B cell (primary cell): ENCODE measurements around the gene SOD3. TPM values are rescaled to one million over a fixed set of nuclear protein-coding genes. Genes with fewer than 3 reads are reported as not detected.

Experiments used
- ATAC-seq: fragments of 200-7000 bp; cut with Tn5 transposase; one replicate; pipeline ENCODE4 v1.10.0; 2021; ENCODE audit warnings: low read depth, mild to moderate bottlenecking, moderate number of reproducible peaks, moderate library complexity
- CTCF ChIA-PET: fragments of 350-600 bp; sonication (Branson Sonifier 250); formaldehyde crosslinking; loops from one replicate; lab custom pipeline; 2021; ENCODE audit warnings: antibody characterized with exemption, inconsistent platforms; lab: Charles Lee
- POLR2A ChIA-PET: fragments of 350-600 bp; sonication (Branson Sonifier 250); formaldehyde crosslinking; loops from one replicate; lab custom pipeline; 2021; ENCODE audit warnings: antibody characterized with exemption; lab: Charles Lee
- DNase-seq: peaks from one replicate; pipeline ENCODE4 v3.0.0; 2013
- H2AFZ ChIP-seq: 2 replicates; pipeline ENCODE4 v1.6.1; 2012; ENCODE audit warnings: mild to moderate bottlenecking, low read depth, low read length; ENCODE audit not compliant: insufficient read depth, poor library complexity, severe bottlenecking
- H3K27ac ChIP-seq, 2 donors: 1 replicate in 1 of 2; 2 replicates in 1 of 2; pipeline ENCODE4 v1.5.1; 2012 to 2013; ENCODE audit warnings: low read length in 2 of 2, mild to moderate bottlenecking in 2 of 2, moderate library complexity in 1 of 2
- H3K27me3 ChIP-seq, 4 experiments: fragments of 200-600 bp in 1 of 4; sonication (generic) in 1 of 4; replicated peaks in 1 of 4; 1 replicate in 2 of 4; 2 replicates in 2 of 4; pipeline versions ENCODE4 v1.6.1 to v1.7.0; 2013 to 2016; ENCODE audit warnings: low read length in 3 of 4, mild to moderate bottlenecking in 2 of 4, mixed read lengths in 1 of 4, moderate library complexity in 1 of 4; ENCODE audit not compliant: insufficient read depth in 4 of 4, control insufficient read depth in 3 of 4; ENCODE audit errors: control extremely low read depth in 1 of 4
- H3K36me3 ChIP-seq, 2 experiments: replicated peaks in 1 of 2; 1 replicate in 1 of 2; 2 replicates in 1 of 2; pipeline versions ENCODE4 v1.6.1 to v1.7.1; 2013; ENCODE audit warnings: low read length in 1 of 2; ENCODE audit not compliant: insufficient read depth in 2 of 2, control insufficient read depth in 1 of 2; ENCODE audit errors: control extremely low read depth in 1 of 2, extremely low read depth in 1 of 2
- H3K4me1 ChIP-seq, 2 donors: fragments of 200-600 bp in 1 of 2; sonication (generic) in 1 of 2; 1 replicate in 1 of 2; 2 replicates in 1 of 2; pipeline versions ENCODE4 v1.5.1 to v1.6.1; 2013 to 2017; ENCODE audit warnings: low read length in 2 of 2; ENCODE audit not compliant: control insufficient read depth in 2 of 2, insufficient read depth in 2 of 2
- H3K4me2 ChIP-seq: replicated peaks from 2 replicates; pipeline ENCODE3; 2012; ENCODE audit warnings: mild to moderate bottlenecking, low read depth, low read length; ENCODE audit not compliant: poor library complexity, severe bottlenecking
- H3K4me3 ChIP-seq, 5 experiments: fragments of 200-600 bp in 1 of 5; sonication (generic) in 1 of 5; 1 replicate in 3 of 5; 2 replicates in 2 of 5; pipeline versions ENCODE4 v1.5.1 to v1.7.0; 2011 to 2016; ENCODE audit warnings: low read length in 4 of 5, mild to moderate bottlenecking in 4 of 5, low read depth in 2 of 5, control low read depth in 1 of 5, moderate library complexity in 1 of 5; ENCODE audit not compliant: insufficient read depth in 1 of 5; ENCODE audit errors: control extremely low read depth in 1 of 5, extremely low read depth in 1 of 5
- H3K79me2 ChIP-seq: fragments of 200-600 bp; sonication (generic); one replicate; pipeline ENCODE4 v1.6.0; 2016; ENCODE audit warnings: low read length; ENCODE audit not compliant: control insufficient read depth, insufficient read depth
- H3K9ac ChIP-seq: fragments of 200-600 bp; sonication (generic); 2 replicates; pipeline ENCODE4 v1.6.1; 2017; ENCODE audit warnings: mild to moderate bottlenecking, low read length, moderate library complexity
- H3K9me3 ChIP-seq, 3 donors: one replicate each; pipeline versions ENCODE4 v1.6.1 to v1.7.1; 2013; ENCODE audit warnings: low read length in 2 of 3; ENCODE audit not compliant: control insufficient read depth in 2 of 3, insufficient read depth in 1 of 3; ENCODE audit errors: control extremely low read depth in 1 of 3
- H4K20me1 ChIP-seq: 2 replicates; pipeline ENCODE4 v1.6.0; 2012; ENCODE audit warnings: mild to moderate bottlenecking, low read length; ENCODE audit not compliant: insufficient read depth, control insufficient read depth, poor library complexity, severe bottlenecking
- H3K27ac Mint-ChIP-seq: one replicate; pipeline ENCODE4 v1.8.0; 2021; ENCODE audit warnings: mixed read lengths
- H3K27me3 Mint-ChIP-seq: one replicate; pipeline ENCODE4 v1.8.0; 2021; ENCODE audit warnings: mixed read lengths
- H3K4me1 Mint-ChIP-seq: one replicate; pipeline ENCODE4 v1.8.0; 2021; ENCODE audit warnings: mixed read lengths
- H3K4me3 Mint-ChIP-seq: one replicate; pipeline ENCODE4 v1.8.0; 2021; ENCODE audit warnings: mixed read lengths
- H3K9me3 Mint-ChIP-seq: one replicate; pipeline ENCODE4 v1.8.0; 2022; ENCODE audit warnings: mixed read lengths; ENCODE audit not compliant: insufficient read depth
- EZH2 ChIP-seq: IDR thresholded peaks from 2 replicates; pipeline ENCODE4 v1.6.1; 2012; ENCODE audit warnings: borderline replicate concordance, low read depth, mild to moderate bottlenecking, moderate library complexity, low read length; ENCODE audit not compliant: insufficient read depth, poor library complexity, severe bottlenecking
- WGBS: methylation state at CpG from one replicate; pipeline ENCODE4 v1.1.5; 2013; ENCODE audit warnings: missing lambda C conversion rate; ENCODE audit not compliant: insufficient coverage; 5-methylcytosine and 5-hydroxymethylcytosine counted together
- intact Hi-C: fragments of 100-400 bp; cut with micrococcal nuclease; formaldehyde crosslinking; loops from one replicate; pipeline ENCODE4 v1.10.0; 2022
- polyA plus RNA-seq: library from polyadenylated mRNA; depleted of rRNA; stranded (reverse); fragments of >200 nt; gene quantifications from 2 replicates; pipeline ENCODE4 v1.2.3, GENCODE V29; 2012
- total RNA-seq, 2 donors: library from RNA; stranded (reverse); fragments of 120-200 nt in 1 of 2; gene quantifications; 1 replicate in 1 of 2; 2 replicates in 1 of 2; pipeline versions ENCODE4 v1.2.3 to v1.2.4, GENCODE V29; 2013 to 2022
- TF ChIP-seq, protein P1 (sequence below): fragments of 200-600 bp; IDR thresholded peaks from one replicate; pipeline ENCODE4 v1.8.0; 2022; ENCODE audit warnings: antibody characterized with exemption, mild to moderate bottlenecking

The SOD3 gene
- total and polyA plus RNA-seq, 2 donors (not counting 1 experiment from before 2014, with no cell fraction given), result not detected

DNA sequence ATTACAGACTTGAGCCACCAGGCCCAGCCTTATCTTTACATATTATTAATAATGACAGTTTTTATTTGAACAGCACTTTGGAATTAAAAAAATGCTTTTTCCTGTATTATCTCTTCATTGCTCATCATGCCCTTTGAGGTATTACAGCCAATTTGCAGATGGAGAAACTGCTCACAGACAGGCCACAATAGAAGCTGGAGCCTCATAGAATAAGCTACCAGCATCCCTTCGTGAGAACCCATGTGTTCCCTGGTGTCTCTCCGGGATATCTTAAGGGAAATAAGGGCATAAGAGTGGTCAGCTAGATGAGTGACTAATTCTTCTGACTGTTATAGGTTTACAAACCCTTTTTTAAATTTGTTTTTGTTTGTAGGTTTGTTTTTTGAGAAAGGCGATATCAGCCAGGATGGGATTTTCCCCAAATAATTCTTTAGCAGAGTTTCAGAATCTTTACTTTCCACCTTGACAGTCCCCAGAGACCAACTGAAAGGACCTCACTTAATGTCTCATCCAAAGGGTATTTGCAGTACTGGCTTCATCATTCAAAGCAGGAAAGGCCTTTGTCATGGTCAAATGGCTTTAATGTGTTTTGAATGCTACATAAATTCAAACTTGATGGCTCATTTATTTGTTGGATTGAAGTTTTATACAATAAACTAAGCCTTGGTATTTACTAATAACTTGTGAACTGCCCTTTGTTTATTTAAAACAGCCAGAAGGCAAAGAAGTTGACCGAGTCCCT is 48.0 kb upstream of the SOD3 start:
- no peak overlapping the region for H3K27ac Mint-ChIP-seq
- Histone ChIP-seq H3K4me2 (no peak overlapping the region), H3K79me2 (no peaks in the 10 kb centered on the region), H3K9me3 (no peaks in the 10 kb centered on the region), H3K4me1 (no peaks in the 10 kb centered on the region), H3K9ac (no peak overlapping the region), H4K20me1 (no peaks in the 10 kb centered on the region), H2AFZ (no peak overlapping the region), H3K27ac (no peak overlapping the region), H3K36me3 (no peaks in the 10 kb centered on the region), H3K27me3 (no peaks in the 10 kb centered on the region), H3K4me3 (no peak overlapping the region)
- intact Hi-C loops, result no loop called here
- H3K4me1 Mint-ChIP-seq, result no peaks in the 10 kb centered on the region
- H3K9me3 Mint-ChIP-seq, result no peaks in the 10 kb centered on the region
- CTCF ChIA-PET, result no interaction called here
- 79% methylated on average over 3 of the region's 4 CpGs for WGBS
- POLR2A ChIA-PET, result no interaction called here
- H3K27me3 Mint-ChIP-seq, result no peaks in the 10 kb centered on the region
- ATAC-seq, result no peak
- H3K4me3 Mint-ChIP-seq, result no peak overlapping the region
- TF ChIP-seq EZH2, result no peak
- TF ChIP-seq, protein P1, sequence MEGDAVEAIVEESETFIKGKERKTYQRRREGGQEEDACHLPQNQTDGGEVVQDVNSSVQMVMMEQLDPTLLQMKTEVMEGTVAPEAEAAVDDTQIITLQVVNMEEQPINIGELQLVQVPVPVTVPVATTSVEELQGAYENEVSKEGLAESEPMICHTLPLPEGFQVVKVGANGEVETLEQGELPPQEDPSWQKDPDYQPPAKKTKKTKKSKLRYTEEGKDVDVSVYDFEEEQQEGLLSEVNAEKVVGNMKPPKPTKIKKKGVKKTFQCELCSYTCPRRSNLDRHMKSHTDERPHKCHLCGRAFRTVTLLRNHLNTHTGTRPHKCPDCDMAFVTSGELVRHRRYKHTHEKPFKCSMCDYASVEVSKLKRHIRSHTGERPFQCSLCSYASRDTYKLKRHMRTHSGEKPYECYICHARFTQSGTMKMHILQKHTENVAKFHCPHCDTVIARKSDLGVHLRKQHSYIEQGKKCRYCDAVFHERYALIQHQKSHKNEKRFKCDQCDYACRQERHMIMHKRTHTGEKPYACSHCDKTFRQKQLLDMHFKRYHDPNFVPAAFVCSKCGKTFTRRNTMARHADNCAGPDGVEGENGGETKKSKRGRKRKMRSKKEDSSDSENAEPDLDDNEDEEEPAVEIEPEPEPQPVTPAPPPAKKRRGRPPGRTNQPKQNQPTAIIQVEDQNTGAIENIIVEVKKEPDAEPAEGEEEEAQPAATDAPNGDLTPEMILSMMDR, result no peak
- DNase-seq, result no peak

DNA sequence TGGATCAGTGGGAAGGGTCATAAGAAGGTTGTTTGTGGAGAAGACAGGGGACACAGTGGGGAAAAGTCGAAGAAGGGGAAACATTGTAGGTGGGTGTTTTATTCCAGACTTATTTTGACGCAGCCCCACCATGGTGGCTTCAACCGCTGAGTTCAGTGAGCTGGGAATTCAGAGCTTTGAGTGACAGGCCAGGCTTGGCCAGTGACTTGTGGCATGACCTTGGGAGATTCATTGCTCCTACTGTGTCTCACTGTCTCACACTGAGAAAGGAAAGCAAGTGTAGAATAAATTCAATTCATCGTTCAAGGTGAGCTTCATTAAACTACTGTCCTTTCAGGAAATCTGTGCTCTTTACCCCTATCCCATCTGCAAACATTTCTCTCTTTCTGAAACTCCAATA is 47.4 kb upstream of the SOD3 start:
- POLR2A ChIA-PET, result no interaction called here

More for the DNA sequence above, 47.4 kb upstream of the SOD3 start:
- no peak for DNase-seq
- Histone ChIP-seq H3K27ac (no peak overlapping the region), H3K4me3 (no peak overlapping the region), H3K36me3 (no peaks in the 10 kb centered on the region), H4K20me1 (no peaks in the 10 kb centered on the region), H3K9me3 (no peaks in the 10 kb centered on the region), H2AFZ (no peak overlapping the region), H3K9ac (no peak overlapping the region), H3K4me2 (no peak overlapping the region), H3K79me2 (no peaks in the 10 kb centered on the region), H3K4me1 (no peaks in the 10 kb centered on the region), H3K27me3 (no peaks in the 10 kb centered on the region)
- WGBS, result 87% methylated on average over 3 of the region's 4 CpGs
- intact Hi-C loops, result no loop called here
- no peak for ATAC-seq
- CTCF ChIA-PET, result no interaction called here
- Mint-ChIP-seq H3K4me1 (no peaks in the 10 kb centered on the region), H3K27ac (no peak overlapping the region), H3K9me3 (no peaks in the 10 kb centered on the region), H3K27me3 (no peaks in the 10 kb centered on the region), H3K4me3 (no peak overlapping the region)
- TF ChIP-seq, protein P1, result no peak
